SK-N-SH treated with all-trans-retinoic acid at 6 μM for 48 hours (cell line): ENCODE data around the gene JOSD1.

Experiments
- ATAC-seq: fragments of 200-7000 bp; cut with Tn5 transposase; 3 replicates; pipeline ENCODE4 v1.9.1; 2020; ENCODE audit warnings: mild to moderate bottlenecking, moderate library complexity
- CREB5 ChIP-seq: fragments of 250-450 bp; sonication (Bioruptor Pico); IDR thresholded peaks from 2 replicates; pipeline ENCODE4 v1.5.1; 2020; ENCODE audit warnings: low read depth, mild to moderate bottlenecking, moderate library complexity
- CSDC2 ChIP-seq: fragments of 250-450 bp; sonication (Bioruptor Pico); IDR thresholded peaks from 2 replicates; pipeline ENCODE4 v1.5.0; 2020; ENCODE audit warnings: mild to moderate bottlenecking, moderate library complexity
- CSRNP3 ChIP-seq: fragments of 250-450 bp; sonication (Bioruptor Pico); IDR thresholded peaks from 2 replicates; pipeline ENCODE4 v1.5.1; 2021; ENCODE audit warnings: mild to moderate bottlenecking, moderate library complexity
- ESRRG ChIP-seq: fragments of 250-450 bp; sonication (Bioruptor Pico); IDR thresholded peaks from 2 replicates; pipeline ENCODE4 v1.6.1; 2021; ENCODE audit warnings: mild to moderate bottlenecking
- GLIS3 ChIP-seq: fragments of 250-450 bp; sonication (Bioruptor Pico); IDR thresholded peaks from 2 replicates; pipeline ENCODE4 v1.5.0; 2020; ENCODE audit warnings: mild to moderate bottlenecking, moderate library complexity
- ISL1 ChIP-seq: fragments of 250-450 bp; sonication (Bioruptor Pico); IDR thresholded peaks from 2 replicates; pipeline ENCODE4 v2.1.2; 2022; ENCODE audit warnings: mild to moderate bottlenecking, moderate library complexity
- PATZ1 ChIP-seq: fragments of 250-450 bp; sonication (Bioruptor Pico); IDR thresholded peaks from 2 replicates; pipeline ENCODE4 v1.8.0; 2020; ENCODE audit warnings: mild to moderate bottlenecking, moderate library complexity, borderline replicate concordance
- POU6F1 ChIP-seq: fragments of 250-450 bp; sonication (Bioruptor Pico); IDR thresholded peaks from 2 replicates; pipeline ENCODE4 v1.8.0; 2021; ENCODE audit warnings: low read depth, mild to moderate bottlenecking, moderate library complexity, borderline replicate concordance
- RARB ChIP-seq: fragments of 250-450 bp; sonication (Bioruptor Pico); IDR thresholded peaks from 2 replicates; pipeline ENCODE4 v1.8.0; 2021; ENCODE audit warnings: mild to moderate bottlenecking, moderate library complexity
- TOX ChIP-seq: fragments of 250-450 bp; sonication (Bioruptor Pico); IDR thresholded peaks from 2 replicates; pipeline ENCODE4 v1.8.0; 2021; ENCODE audit warnings: mild to moderate bottlenecking, moderate library complexity, borderline replicate concordance
- TSHZ2 ChIP-seq: fragments of 250-450 bp; sonication (Bioruptor Pico); IDR thresholded peaks from 2 replicates; pipeline ENCODE4 v1.5.0; 2020; ENCODE audit warnings: mild to moderate bottlenecking, moderate library complexity
- ZFP3 ChIP-seq: fragments of 250-450 bp; sonication (Bioruptor Pico); IDR thresholded peaks from 2 replicates; pipeline ENCODE4 v1.5.0; 2020; ENCODE audit warnings: mild to moderate bottlenecking, moderate library complexity
- ZNF8 ChIP-seq: fragments of 450-650 bp; formaldehyde crosslinking; IDR thresholded peaks from 2 replicates; pipeline ENCODE4 v1.5.0; 2020; ENCODE audit warnings: mild to moderate bottlenecking, moderate library complexity

Gene JOSD1

GRCh38 chr22:38707984-38708383 is 7.2 kb upstream of the JOSD1 start (continued):
- TF ChIP-seq CSRNP3 (CRISPR knock-in tag): no peak

GRCh38 chr22:38707346-38707745 is 6.6 kb upstream of the JOSD1 start:
- no peak for ATAC-seq
- TF ChIP-seq POU6F1 (CRISPR knock-in tag): no peak
- no peak for TF ChIP-seq ISL1 (CRISPR knock-in tag)

- no peak for ATAC-seq
- no peak for TF ChIP-seq PATZ1 (CRISPR knock-in tag)
- no peak for TF ChIP-seq CREB5 (CRISPR knock-in tag)
- TF ChIP-seq TOX (CRISPR knock-in tag): no peak
- TF ChIP-seq CSRNP3 (CRISPR knock-in tag): no peak
- TF ChIP-seq ZFP3: no peak
- TF ChIP-seq ESRRG (CRISPR knock-in tag): no peak
- TF ChIP-seq TSHZ2: no peak
- TF ChIP-seq GLIS3 (CRISPR knock-in tag): no peak
- TF ChIP-seq RARB (CRISPR knock-in tag): no peak
Observed at GRCh38 chr22:38706901-38707195, 6.1 kb upstream of the JOSD1 start.

GRCh38 chr22:38706101-38706900 is 5.6 kb upstream of the JOSD1 start:
- peak; percentile 16 for ATAC-seq
- TF ChIP-seq CSDC2 (no peak), CREB5 (CRISPR knock-in tag) (no peak), ZNF8 (CRISPR knock-in tag) (no peak)
- TF ChIP-seq, all 23 proteins: peak for 0
